GM21390 (cell line): Measurements from ENCODE around the gene SNAPIN.
A peak's percentile ranks its signal among the peaks of the same experiment; 100 is the strongest.
"Not testable (repeated sequence)": the region's sequence is repeated elsewhere in the genome, so short reads cannot be mapped to it uniquely, and the experiment has no call there.

Source experiments
- ATAC-seq: cut with Tn5 transposase; IDR thresholded peaks from one replicate; pipeline ENCODE4 v1.9.1; 2021; ENCODE audit not compliant: unreplicated experiment

SNAPIN gene

GRCh38 chr1:153626904-153627714, 31.4 kb upstream of the SNAPIN start, which contains the start of gene S100A13:
S100A13 (minus strand) TSS chr1:153627505; CDS start chr1:153626472, 1,033 bp downstream.
- ATAC-seq: no peak

- ATAC-seq: no peak
Observed at GRCh38 chr1:153627715-153628626, 30.5 kb upstream of the SNAPIN start, which contains the start of gene S100A1. S100A1 (plus strand) TSS chr1:153628434; CDS start chr1:153630522, 2,088 bp downstream.

GRCh38 chr1:153628638-153629342, 29.7 kb upstream of the SNAPIN start:
- ATAC-seq: no peak

- ATAC-seq: no peak
Observed at GRCh38 chr1:153629343-153629665, 29.2 kb upstream of the SNAPIN start.

- ATAC-seq: no peak
Observed at GRCh38 chr1:153629971-153630370, 28.5 kb upstream of the SNAPIN start.

GRCh38 chr1:153630384-153630783, 28.1 kb upstream of the SNAPIN start:
- ATAC-seq: no peak

- no peak for ATAC-seq
Observed at GRCh38 chr1:153631047-153632022, 27.2 kb upstream of the SNAPIN start.

GRCh38 chr1:153633161-153633753, 25.2 kb upstream of the SNAPIN start:
- ATAC-seq: no peak

GRCh38 chr1:153633754-153634665, 24.5 kb upstream of the SNAPIN start, which contains the start of gene CHTOP:
CHTOP (plus strand) TSS chr1:153634066; CDS start chr1:153636589, 2,523 bp downstream.
- ATAC-seq: peak; percentile 86

- ATAC-seq: no peak
Observed at GRCh38 chr1:153635872-153636271, 22.6 kb upstream of the SNAPIN start.

GRCh38 chr1:153636312-153636711, 22.2 kb upstream of the SNAPIN start:
- no peak for ATAC-seq

GRCh38 chr1:153638261-153638660, 20.2 kb upstream of the SNAPIN start:
- no peak for ATAC-seq

- ATAC-seq: no peak
Observed at GRCh38 chr1:153639280-153639679, 19.2 kb upstream of the SNAPIN start.

GRCh38 chr1:153640213-153640612, 18.3 kb upstream of the SNAPIN start:
- ATAC-seq: not testable (repeated sequence)

- ATAC-seq: no peak
Observed at GRCh38 chr1:153640861-153641260, 17.6 kb upstream of the SNAPIN start.

GRCh38 chr1:153642161-153642560, 16.3 kb upstream of the SNAPIN start:
- no peak for ATAC-seq

- no peak for ATAC-seq
Observed at GRCh38 chr1:153643100-153643499, 15.4 kb upstream of the SNAPIN start.

- no peak for ATAC-seq
Observed at GRCh38 chr1:153643816-153644215, 14.7 kb upstream of the SNAPIN start.
